Hematopoietic multipotent progenitor cell (in vitro differentiated cells): ENCODE measurements around the gene CETP. TPM values are rescaled to one million over a fixed set of nuclear protein-coding genes. Genes with fewer than 3 reads are reported as not detected.
"Not testable (repeated sequence)": the region's sequence is repeated elsewhere in the genome, so short reads cannot be mapped to it uniquely, and the experiment has no call there.

ENCODE experiments used
- DNase-seq, 3 donors: peaks; one replicate each; pipeline ENCODE4 v3.0.0-alpha.2; 2011 to 2015; ENCODE audit warnings: low read depth in 2 of 3, low spot score in 2 of 3
- total RNA-seq: library from RNA; depleted of rRNA; stranded (reverse); fragments of >200 nt; gene quantifications from one replicate; pipeline ENCODE4 v1.2.3, GENCODE V29; 2012

Gene CETP
- total RNA-seq, 1 donor = 2.2 TPM

DNA sequence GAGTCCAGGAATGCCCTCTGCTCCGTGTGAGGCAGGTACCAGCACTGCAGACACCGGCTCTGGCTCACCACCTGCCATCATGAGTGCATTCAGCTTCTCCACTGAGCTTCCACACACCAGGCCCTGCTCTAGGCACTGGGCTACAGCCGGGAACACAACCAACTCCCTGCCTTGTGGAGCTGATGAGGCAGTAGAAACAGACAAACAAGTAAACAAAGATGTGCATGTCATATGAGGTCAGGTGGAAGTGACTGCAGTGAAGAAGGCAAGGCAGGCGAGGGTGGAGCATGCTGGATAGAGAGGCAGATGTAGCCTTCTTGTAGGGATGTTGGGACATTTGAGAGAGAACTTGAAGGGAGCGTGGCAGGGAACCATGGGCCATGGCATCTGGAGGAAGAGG, 32.6 kb downstream of the CETP start:
- DNase-seq = no peak

- no peak for DNase-seq
Measured at GRCh38 chr16:56995136-56995805, 33.5 kb downstream of the CETP start.

DNA sequence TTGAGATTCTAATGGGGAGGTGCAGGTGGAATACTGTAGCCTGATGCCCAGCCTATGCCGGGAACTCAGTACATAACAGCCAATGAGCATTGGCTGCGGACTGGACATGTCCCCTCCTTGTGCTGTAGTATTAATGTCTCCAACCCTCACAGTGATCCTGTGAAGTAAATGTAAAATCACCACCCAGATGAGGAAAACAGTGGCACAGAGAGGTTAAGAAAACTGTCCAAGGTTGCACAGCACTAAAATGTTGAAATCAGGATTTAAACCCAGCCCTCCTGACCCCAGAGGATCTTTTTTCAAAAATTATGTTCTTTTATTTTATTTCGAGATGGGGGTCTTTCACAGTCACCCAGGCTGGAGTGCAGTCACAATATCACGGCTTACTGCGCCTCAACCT, 35.5 kb downstream of the CETP start:
- no peak for DNase-seq

- no peak for DNase-seq
Measured at GRCh38 chr16:56997931-56998330, 36.2 kb downstream of the CETP start.

- DNase-seq = no peak
Measured at GRCh38 chr16:56998352-56998751, 36.6 kb downstream of the CETP start.

- DNase-seq = no peak
Measured at GRCh38 chr16:56998861-56999260, 37.1 kb downstream of the CETP start.

- DNase-seq = no peak
Measured at GRCh38 chr16:56999409-57000270, 37.9 kb downstream of the CETP start.

DNA sequence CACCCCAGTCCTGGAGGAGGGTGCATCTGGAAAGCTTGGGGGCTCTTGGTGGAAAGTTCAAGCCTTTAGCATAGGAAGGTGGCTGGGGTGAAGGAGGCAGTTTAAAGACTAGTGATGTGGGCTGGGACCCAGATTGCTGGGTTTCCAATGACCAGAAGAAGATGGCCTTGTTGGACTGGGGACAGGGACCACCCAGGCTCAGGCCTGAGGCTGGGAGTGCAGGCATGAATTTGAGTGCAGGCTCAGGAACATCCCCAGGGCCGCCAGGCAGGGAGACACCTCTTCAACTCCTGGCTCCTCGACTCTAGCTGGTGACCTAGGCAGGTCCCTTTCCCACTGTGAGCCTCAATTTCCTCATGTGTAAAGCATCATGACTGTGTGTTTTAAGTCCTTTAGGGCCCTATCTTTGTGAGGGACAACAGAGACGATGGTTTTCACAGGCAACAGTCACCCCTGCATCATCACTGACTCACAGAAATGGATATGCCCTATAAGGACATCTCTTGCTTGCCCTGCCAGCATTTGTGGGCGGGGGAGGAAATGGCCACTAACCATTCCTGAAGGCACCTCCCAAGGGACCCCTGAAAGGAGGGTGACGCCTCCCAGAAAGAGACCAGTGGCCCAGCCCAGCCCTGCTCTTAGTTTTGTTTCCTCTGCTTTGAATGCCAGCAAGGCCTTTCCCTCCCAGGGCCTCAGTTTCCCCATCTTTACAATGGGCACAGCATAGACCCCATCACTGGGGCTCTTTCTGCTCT, 38.7 kb downstream of the CETP start:
- DNase-seq = no peak

- no peak for DNase-seq
Measured at GRCh38 chr16:57001026-57001679, 39.4 kb downstream of the CETP start.

DNA sequence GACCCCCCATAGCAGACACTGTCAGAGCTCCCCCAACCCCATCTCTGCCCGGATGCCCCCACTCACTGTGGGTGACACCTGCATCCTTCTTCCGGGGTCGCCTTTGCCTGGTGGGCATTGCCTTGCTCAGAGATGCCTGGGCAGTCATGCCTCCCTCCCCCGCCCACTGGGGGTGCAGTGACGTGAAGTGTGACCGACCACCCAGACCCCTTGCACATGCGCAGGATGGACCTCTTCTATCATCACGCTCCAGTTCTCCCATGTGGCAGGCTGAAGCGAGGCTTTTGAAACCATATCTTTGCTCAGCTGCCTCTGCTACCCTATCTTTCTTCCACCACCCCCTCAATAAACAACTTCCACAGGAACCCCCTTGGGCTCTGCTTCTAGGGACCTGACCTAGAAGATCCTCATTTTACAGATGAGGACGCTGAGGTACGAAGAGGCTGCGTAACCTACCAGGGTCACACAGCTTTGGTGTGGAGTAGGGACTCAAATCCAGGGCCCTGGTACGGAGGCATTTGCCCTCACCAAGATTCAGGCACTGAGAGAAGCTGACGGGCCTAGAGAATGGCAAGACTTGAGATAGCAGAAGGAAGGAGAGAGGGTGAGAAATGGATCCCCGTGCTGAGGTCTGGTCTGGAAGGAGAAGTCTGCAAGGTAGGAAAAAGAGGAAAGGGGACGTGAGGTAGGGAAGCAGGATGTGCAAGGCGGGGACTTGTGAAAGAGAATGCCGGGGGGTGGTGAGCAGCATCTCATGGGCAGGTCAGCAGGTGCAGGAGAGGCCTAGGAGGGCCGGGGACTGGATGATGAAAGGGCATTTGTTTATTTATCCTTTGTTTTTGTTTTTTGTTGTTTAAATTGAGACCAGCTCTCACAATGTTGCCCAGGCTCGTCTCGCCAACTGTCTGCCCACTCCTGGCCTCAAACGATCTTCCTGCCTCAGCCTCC, 42.0 kb downstream of the CETP start:
- peak in 1 of 3 donors; percentile 21 for DNase-seq

DNA sequence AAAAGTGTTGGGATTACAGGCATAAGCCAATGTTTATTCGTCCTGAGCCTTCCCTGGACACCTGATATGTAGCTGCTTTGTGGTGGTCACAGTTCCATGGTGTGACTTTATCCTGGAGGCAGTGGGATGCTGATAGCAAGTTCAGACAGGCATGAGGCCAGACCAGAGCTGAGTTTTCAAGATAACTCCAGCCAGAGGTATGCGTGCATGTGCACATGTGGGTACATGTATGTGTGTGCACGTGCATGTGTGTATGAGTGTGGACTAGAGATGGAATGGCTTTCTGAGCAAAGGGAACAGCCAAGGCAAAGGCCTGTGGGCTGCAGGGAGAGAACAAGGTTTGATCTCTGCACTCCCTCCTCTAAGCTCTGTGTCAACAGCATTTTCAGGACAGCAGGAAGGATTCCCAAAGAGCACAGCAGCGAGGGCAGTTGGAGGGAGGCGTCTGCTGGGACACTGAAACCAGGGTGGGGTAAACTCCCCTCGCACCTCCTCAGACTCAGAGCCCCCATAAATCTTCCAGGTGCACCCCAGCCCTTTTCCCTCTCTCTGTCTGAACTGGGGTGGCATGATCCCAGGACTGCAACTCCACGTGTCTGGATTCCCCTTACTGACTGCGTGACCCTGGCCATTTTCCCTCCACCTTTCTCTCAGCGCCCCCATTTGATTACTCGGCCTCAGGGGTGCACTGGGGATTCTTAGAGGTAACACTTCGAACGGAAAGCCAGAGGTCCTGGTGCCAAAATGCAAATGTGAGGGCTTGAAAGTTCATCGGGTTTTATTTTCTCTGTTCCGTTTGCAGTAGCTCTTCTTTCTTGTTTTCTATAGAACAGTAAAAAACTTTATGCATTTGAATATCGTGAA, 42.9 kb downstream of the CETP start:
- DNase-seq = no peak

GRCh38 chr16:57005597-57005996, 43.8 kb downstream of the CETP start:
- DNase-seq = not testable (repeated sequence)

GRCh38 chr16:57007050-57007449, 45.3 kb downstream of the CETP start:
- no peak for DNase-seq

DNA sequence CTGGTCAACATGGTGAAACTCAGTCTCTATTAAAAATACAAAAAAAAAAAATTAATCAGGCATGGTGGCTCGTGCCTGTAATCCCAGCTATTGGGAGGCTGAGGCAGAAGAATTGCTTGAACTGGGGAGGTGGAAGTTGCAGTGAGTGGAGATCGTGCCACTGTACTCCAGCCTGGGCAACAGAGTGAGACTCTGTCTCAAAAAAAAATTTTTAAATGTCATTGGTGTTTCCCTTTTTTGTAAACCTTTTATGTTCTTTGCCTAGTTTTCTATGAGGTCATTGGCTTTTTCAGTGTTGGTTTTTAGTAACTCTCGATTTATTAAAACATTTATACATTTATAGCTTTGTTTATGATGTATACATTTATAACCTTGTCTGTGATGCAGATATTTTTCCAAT, 45.8 kb downstream of the CETP start:
- no peak for DNase-seq

GRCh38 chr16:57008440-57008839, 46.7 kb downstream of the CETP start:
- DNase-seq = no peak

- DNase-seq = no peak
Measured at GRCh38 chr16:57009643-57010170, 48.0 kb downstream of the CETP start.

DNA sequence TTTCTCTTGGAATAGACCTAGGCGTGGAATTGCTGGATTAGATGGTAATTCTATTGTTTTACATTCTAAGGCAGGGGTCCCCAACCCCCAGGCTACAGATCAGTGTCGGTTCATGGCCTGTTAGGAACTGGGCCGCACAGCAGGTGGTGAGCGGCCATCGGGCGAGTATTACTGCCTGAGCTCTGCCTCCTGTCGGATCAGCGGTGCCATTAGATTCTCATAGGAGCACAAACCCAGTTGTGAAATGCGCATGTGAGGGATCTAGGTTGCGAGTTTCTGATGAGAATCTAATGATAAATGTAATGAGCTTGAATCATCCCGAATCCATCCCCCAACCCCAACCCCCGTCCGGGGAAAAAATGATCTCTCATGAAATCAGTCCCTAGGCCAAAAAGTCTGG, 50.6 kb downstream of the CETP start:
- no peak for DNase-seq

GRCh38 chr16:57013229-57013628, 51.5 kb downstream of the CETP start:
- no peak for DNase-seq

GRCh38 chr16:57013902-57014301, 52.2 kb downstream of the CETP start:
- no peak for DNase-seq
